HG02798 (cell line): ENCODE measurements around the gene TPPP2.

Experiments used
- ATAC-seq: cut with Tn5 transposase; IDR thresholded peaks from one replicate; pipeline ENCODE4 v1.9.1; 2021; ENCODE audit warnings: mild to moderate bottlenecking; ENCODE audit not compliant: unreplicated experiment, poor library complexity

TPPP2 gene

DNA sequence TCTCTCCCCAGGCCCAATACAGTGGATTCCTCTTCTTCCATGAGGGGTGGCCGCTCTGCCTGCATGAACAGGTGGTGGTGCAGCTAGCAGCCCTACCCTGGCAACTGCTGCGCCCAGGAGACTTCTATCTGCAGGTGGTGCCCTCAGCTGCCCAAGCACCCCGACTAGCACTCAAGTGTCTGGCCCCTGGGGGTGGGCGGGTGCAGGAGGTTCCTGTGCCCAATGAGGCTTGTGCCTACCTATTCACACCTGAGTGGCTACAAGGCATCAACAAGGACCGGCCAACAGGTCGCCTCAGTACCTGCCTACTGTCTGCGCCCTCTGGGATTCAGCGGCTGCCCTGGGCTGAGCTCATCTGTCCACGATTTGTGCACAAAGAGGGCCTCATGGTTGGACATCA, 43.9 kb downstream of the TPPP2 start:
- no peak for ATAC-seq

DNA sequence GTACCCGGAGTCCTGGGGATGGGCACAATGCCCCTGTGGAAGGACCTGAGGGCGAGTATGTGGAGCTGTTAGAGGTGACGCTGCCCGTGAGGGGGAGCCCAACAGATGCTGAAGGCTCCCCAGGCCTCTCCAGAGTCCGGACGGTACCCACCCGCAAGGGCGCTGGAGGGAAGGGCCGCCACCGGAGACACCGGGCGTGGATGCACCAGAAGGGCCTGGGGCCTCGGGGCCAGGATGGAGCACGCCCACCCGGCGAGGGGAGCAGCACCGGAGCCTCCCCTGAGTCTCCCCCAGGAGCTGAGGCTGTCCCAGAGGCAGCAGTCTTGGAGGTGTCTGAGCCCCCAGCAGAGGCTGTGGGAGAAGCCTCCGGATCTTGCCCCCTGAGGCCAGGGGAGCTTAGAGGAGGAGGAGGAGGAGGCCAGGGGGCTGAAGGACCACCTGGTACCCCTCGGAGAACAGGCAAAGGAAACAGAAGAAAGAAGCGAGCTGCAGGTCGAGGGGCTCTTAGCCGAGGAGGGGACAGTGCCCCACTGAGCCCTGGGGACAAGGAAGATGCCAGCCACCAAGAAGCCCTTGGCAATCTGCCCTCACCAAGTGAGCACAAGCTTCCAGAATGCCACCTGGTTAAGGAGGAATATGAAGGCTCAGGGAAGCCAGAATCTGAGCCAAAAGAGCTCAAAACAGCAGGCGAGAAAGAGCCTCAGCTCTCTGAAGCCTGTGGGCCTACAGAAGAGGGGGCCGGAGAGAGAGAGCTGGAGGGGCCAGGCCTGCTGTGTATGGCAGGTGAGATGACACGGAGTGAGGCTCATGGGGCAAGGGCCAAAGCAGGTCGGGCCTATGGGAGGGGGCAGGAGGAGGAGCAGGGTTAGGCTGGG, 44.6 kb downstream of the TPPP2 start:
- ATAC-seq: no peak

DNA sequence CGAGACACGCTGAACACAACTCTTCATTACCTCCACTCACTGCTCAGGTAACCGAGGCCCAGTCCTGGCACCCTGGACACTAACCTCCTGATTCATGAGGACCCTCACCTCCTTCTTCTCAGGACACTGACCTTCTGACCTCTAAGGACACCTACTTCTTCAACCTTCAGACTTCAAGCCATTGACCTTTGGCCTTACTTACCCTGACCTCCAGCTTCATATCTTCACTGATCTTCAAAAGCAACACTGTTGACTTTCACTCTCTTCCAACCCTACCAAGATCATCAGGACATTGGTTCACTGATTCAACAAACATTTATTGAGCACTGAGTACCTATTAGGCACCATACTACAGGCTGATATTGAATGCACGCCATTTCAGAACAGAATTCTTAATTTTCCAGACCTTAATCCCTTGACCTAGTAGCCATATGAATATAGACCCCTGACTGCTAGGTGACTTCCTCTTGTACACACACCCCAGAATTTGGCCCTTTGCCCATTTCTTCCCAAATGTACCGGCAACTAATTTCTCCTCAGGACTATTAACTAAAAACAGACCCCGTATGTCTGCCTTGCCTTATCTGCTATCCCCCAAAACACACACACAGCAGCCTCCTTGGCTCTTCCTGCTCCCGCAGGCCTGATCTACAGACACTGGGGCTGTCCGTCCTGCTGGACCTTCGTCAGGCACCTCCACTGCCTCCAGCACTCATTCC, 45.9 kb downstream of the TPPP2 start:
- ATAC-seq: no peak

DNA sequence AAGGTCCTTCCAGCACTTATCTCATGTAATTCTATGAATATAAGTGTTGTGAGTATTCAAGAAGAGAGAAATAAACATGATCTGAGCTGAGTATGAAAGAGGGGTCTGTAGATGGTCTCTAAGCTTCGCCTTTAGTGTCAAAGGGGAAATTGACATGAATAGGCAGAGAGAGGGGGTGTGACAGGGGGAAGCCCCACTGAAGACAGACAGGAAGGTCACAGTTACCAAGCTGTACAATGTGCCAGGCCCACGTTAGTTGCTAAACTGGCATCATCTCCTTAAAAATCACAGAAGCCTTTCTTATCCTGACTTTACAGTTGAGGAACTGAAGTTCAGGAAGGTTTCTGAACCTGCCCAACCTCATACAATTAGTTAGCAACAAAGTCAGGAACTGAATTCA, 47.7 kb downstream of the TPPP2 start:
- no peak for ATAC-seq

DNA sequence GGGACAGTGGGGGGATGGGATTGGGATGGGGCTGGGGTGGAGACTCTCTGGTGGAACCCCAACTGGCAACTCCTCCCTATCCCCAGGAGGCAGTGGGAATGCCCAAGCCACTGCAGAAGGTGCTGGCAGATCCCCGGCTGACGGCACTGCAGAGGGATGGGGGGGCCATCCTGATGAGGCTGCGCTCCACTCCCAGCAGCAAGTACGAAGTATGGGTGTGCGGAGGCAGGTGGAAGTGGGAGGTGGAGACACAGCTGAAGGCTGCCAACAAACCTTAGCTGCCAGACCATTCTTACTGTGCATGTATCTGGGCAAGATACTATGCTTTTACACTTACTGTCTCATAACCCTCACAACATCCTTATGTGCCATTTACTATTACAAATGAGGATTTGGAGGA, 48.3 kb downstream of the TPPP2 start:
- no peak for ATAC-seq

DNA sequence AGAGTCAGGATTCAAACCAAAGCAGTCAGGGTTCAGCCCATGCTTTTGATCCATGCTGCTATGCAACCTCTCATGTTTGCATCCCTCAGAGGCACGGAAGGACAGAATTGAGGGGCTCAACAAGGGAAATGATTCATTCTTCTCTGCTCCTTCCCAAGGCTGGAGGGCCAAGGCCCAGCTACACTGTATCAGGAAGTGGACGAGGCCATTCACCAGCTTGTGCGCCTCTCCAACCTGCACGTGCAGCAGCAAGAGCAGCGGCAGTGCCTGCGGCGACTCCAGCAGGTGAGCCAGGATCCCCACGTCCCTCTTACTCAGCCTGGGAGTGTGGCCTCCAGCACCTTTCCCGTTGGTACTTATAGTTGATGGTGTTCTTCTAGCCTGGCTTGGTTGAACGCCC, 48.7 kb downstream of the TPPP2 start:
- ATAC-seq: no peak

DNA sequence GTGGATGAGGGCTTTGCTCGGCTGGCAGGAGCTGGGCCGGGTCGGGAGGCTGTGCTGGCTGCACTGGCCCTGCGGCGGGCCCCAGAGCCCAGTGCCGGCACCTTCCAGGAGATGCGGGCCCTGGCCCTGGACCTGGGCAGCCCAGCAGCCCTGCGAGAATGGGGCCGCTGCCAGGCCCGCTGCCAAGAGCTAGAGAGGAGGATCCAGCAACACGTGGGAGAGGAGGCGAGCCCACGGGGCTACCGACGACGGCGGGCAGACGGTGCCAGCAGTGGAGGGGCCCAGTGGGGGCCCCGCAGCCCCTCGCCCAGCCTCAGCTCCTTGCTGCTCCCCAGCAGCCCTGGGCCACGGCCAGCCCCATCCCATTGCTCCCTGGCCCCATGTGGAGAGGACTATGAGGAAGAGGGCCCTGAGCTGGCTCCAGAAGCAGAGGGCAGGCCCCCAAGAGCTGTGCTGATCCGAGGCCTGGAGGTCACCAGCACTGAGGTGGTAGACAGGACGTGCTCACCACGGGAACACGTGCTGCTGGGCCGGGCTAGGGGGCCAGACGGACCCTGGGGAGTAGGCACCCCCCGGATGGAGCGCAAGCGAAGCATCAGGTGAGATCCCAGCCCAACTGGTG, 51.6 kb downstream of the TPPP2 start:
- no peak for ATAC-seq
